WERI-Rb-1 (cell line): ENCODE measurements around the gene E2F8.

Experiments used
- DNase-seq: peaks from one replicate; pipeline ENCODE4 v3.0.0-alpha.2; 2020
- H3K27ac ChIP-seq: fragments of 250-450 bp; sonication (Bioruptor Pico); 2 replicates; pipeline ENCODE4 v1.5.1; 2020; ENCODE audit warnings: mild to moderate bottlenecking, moderate library complexity
- H3K27me3 ChIP-seq: fragments of 250-450 bp; sonication (Bioruptor Pico); 2 replicates; pipeline ENCODE4 v1.5.1; 2021; ENCODE audit warnings: mild to moderate bottlenecking, low read depth, moderate library complexity; ENCODE audit not compliant: insufficient read depth, severe bottlenecking
- H3K36me3 ChIP-seq: fragments of 250-450 bp; sonication (Bioruptor Pico); 2 replicates; pipeline ENCODE4 v1.5.1; 2020; ENCODE audit warnings: mild to moderate bottlenecking, moderate library complexity
- H3K4me3 ChIP-seq: 2 replicates; pipeline ENCODE4 v1.5.1; 2011; ENCODE audit warnings: low read depth, mild to moderate bottlenecking, control low read depth, low read length
- H3K9me3 ChIP-seq: fragments of 250-450 bp; sonication (Bioruptor Pico); 2 replicates; pipeline ENCODE4 v1.5.1; 2021; ENCODE audit warnings: mild to moderate bottlenecking, moderate library complexity; ENCODE audit not compliant: severe bottlenecking
- TF ChIP-seq, protein P1 (sequence below): IDR thresholded peaks from 2 replicates; pipeline ENCODE4 v1.5.1; 2011; ENCODE audit warnings: low read depth, mild to moderate bottlenecking, control low read depth, inconsistent platforms, low read length

The E2F8 gene

DNA sequence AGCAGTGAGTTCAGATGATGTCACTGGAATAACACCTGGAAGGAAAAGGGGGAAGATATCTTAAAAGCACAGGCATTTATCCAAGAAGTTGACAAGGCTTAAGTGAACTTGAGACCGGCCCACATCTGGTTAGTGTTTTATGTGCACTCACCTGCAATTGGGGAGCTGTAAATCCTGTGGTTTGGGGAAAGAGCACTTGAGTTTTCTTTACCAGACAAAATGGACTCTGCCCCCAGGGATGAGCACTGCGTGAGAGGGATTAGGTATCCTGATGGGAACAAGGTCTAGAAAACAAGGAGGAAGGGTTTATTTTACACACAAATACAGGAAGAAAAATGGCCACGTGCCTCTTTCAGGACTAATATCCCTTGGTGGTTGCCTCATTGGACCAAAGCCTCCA is 15.2 kb downstream of the E2F8 start:
- Histone ChIP-seq H3K4me3 (no peak overlapping the region), H3K9me3 (no peaks in the 10 kb centered on the region), H3K27me3 (no peaks in the 10 kb centered on the region), H3K36me3 (peaks cover 20% of the 10 kb centered on the region), H3K27ac (no peak overlapping the region)
- no peak for DNase-seq
- TF ChIP-seq, protein P1, sequence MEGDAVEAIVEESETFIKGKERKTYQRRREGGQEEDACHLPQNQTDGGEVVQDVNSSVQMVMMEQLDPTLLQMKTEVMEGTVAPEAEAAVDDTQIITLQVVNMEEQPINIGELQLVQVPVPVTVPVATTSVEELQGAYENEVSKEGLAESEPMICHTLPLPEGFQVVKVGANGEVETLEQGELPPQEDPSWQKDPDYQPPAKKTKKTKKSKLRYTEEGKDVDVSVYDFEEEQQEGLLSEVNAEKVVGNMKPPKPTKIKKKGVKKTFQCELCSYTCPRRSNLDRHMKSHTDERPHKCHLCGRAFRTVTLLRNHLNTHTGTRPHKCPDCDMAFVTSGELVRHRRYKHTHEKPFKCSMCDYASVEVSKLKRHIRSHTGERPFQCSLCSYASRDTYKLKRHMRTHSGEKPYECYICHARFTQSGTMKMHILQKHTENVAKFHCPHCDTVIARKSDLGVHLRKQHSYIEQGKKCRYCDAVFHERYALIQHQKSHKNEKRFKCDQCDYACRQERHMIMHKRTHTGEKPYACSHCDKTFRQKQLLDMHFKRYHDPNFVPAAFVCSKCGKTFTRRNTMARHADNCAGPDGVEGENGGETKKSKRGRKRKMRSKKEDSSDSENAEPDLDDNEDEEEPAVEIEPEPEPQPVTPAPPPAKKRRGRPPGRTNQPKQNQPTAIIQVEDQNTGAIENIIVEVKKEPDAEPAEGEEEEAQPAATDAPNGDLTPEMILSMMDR, result no peak

DNA sequence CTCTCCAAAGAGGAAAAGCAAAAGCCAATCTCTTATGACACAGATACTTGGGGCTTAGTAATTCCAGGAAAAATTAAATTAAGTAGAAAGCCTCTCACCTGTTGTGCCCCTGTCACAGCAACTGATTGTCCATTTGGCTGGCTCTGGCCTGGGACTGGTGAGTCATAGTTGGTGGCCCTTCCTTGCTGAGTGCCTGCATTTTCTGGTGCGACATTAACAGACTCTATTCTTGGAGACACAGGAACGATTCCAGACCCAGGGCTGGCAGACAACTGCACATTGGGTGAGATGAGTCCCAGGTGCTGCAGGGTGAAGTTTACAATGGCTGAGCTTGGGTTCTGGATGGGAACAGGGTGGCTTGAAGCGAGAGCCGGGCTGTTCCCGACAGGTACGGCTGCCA is 15.6 kb downstream of the E2F8 start:
- Histone ChIP-seq H3K36me3 (peaks cover 20% of the 10 kb centered on the region), H3K27me3 (no peaks in the 10 kb centered on the region)

DNA sequence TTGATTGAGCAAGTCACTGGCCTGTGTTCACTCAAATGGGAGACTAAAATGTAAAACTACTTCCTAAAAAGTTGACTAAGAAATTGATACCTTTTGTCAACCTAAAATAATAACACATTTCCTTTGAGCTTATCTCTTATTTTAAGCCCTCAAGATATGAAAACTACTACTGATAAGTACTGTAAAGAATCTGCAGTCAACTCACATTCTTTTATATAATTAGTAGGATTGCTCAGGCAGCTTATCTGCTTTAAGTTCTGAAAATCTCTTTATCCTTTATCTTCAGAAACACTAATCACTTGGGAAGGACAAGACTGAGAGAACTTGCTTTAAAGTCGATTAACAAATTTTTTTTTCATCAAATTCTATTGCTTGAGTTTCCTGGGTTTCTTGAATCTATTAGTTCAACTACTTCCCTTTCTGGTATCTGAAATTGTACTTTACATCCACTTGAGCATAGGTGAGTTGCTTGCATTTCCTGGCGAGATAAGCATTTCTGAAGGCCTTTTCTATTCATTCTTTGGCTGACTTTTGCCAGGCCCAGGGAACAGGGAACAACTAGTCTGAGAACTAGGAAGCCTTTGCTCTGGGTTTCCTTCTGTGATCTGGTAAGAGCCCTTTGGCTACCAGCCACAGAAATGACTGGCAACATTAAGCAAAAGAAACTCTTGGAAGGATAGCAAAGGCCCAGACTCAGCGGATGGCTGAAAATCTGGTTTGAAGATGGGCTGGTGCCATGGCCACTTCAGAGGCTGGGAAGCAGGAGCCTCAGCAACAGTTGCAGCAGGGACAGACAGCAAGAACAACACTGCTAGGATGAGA is 19.6 kb downstream of the E2F8 start:
- no peak for DNase-seq
- no peak overlapping the region for H3K27ac ChIP-seq
- no peaks in the 10 kb centered on the region for H3K9me3 ChIP-seq
- H3K4me3 ChIP-seq, result no peak overlapping the region
- no peaks in the 10 kb centered on the region for H3K27me3 ChIP-seq
- peaks cover 13% of the 10 kb centered on the region for H3K36me3 ChIP-seq
- TF ChIP-seq, protein P1, result no peak

More for the DNA sequence above, 15.6 kb downstream of the E2F8 start:
- H3K9me3 ChIP-seq, result no peaks in the 10 kb centered on the region
- DNase-seq, result no peak
- no peak overlapping the region for H3K27ac ChIP-seq
- no peak overlapping the region for H3K4me3 ChIP-seq
- TF ChIP-seq, protein P1, result no peak

DNA sequence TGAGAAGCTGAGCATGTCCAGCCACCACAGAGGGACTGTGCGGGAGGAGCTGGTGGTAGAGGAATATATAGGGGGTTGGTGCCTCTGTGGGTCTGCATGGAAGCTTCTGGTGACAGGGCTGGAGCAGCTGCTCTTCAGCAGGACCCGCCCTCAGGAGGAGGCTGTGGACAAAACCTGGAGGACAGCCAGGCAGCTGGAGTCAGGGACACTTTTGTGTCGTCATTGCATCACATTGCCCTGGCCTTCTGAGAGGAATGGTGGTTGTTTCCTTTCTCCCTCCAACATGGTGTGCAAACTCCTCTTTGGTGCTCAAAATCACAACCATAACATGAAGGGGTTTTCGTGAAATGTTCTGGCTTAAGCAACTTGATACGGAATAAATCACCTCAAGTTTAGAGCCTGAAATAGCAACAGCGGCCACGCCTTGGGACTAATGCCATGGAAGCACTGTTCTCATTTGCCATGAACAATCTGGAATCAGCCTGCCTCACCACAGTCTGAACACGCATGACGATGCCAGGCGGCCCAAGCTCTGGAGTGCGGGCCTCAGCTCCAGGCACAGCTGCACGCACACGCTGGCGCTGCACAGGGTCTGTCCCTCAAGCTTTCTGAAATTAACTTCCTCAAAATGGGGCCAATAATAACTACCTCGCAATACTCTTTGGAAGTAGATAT is 21.8 kb downstream of the E2F8 start:
- no peak for DNase-seq
- H3K27me3 ChIP-seq, result no peaks in the 10 kb centered on the region
- H3K36me3 ChIP-seq, result no peaks in the 10 kb centered on the region; the same call in 1 of the 2 replicates
- H3K27ac ChIP-seq, result no peak overlapping the region
- TF ChIP-seq, protein P1, result no peak
- H3K9me3 ChIP-seq, result no peaks in the 10 kb centered on the region
- H3K4me3 ChIP-seq, result no peak overlapping the region

DNA sequence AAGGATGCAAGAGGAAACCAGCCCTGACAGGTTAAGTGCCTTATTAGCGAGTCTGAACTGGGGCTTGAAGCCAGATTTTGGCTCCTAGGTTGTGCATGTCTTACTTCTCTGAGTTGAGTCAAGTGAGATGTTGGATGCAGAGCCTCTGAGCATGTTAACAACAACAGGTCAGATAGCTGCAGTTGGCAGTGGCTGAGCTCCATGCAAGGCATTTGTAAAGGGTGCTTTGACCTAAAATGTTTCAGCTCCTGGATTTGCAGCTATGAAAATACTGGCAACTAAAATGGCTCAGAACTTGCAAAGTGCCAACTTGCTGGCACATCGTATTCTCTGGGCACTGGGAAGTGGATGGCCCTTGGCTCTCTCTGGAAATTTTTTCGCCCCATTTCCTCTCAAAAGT is 22.5 kb downstream of the E2F8 start:
- TF ChIP-seq, protein P1, result no peak
- H3K27ac ChIP-seq, result no peak overlapping the region
- no peaks in the 10 kb centered on the region for H3K27me3 ChIP-seq
- no peak overlapping the region for H3K4me3 ChIP-seq
- no peaks in the 10 kb centered on the region for H3K36me3 ChIP-seq
- DNase-seq, result no peak
- H3K9me3 ChIP-seq, result no peaks in the 10 kb centered on the region
